ENCODE results near the gene SIGLEC11. TPM values are rescaled to one million over a fixed set of nuclear protein-coding genes. Genes with fewer than 3 reads are reported as not detected.

The SIGLEC11 gene
- total and polyA plus RNA-seq, 2 donors (not counting 1 experiment from before 2014, with no cell fraction given): 0.09 TPM; not detected in 1

- POLR2A ChIA-PET: interaction anchor here (0.6 kb wide), 1 partner anchor 438 kb away, joined by 3 read pairs; no protein-coding TSS in a partner anchor
- TF ChIP-seq EZH2 (IDR thresholded peaks at IDR 0.05; ENCODE audit: borderline replicate concordance, insufficient read depth, low read depth, low read length, poor library complexity, severe bottlenecking): no peak
- TF ChIP-seq, protein P1, sequence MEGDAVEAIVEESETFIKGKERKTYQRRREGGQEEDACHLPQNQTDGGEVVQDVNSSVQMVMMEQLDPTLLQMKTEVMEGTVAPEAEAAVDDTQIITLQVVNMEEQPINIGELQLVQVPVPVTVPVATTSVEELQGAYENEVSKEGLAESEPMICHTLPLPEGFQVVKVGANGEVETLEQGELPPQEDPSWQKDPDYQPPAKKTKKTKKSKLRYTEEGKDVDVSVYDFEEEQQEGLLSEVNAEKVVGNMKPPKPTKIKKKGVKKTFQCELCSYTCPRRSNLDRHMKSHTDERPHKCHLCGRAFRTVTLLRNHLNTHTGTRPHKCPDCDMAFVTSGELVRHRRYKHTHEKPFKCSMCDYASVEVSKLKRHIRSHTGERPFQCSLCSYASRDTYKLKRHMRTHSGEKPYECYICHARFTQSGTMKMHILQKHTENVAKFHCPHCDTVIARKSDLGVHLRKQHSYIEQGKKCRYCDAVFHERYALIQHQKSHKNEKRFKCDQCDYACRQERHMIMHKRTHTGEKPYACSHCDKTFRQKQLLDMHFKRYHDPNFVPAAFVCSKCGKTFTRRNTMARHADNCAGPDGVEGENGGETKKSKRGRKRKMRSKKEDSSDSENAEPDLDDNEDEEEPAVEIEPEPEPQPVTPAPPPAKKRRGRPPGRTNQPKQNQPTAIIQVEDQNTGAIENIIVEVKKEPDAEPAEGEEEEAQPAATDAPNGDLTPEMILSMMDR (IDR thresholded peaks at IDR 0.05): no peak
- Histone ChIP-seq H4K20me1 (ENCODE audit: control insufficient read depth, insufficient read depth, low read length, poor library complexity, severe bottlenecking) (peaks cover 90% of the 10 kb centered on the region), H2AFZ (ENCODE audit: insufficient read depth, low read depth, low read length, poor library complexity, severe bottlenecking) (no peak overlapping the region), H3K4me2 (replicated peaks; ENCODE audit: low read depth, low read length, poor library complexity, severe bottlenecking) (no peak overlapping the region), H3K79me2 (ENCODE audit: control insufficient read depth, insufficient read depth, low read length) (peaks cover 97% of the 10 kb centered on the region), H3K9me3 (ENCODE audit: control extremely low read depth in 1 of 3, control insufficient read depth in 2 of 3, insufficient read depth in 1 of 3, low read length in 2 of 3) (no peaks in the 10 kb centered on the region), H3K4me3 (ENCODE audit: control extremely low read depth in 1 of 5, extremely low read depth in 1 of 5, insufficient read depth in 1 of 5, low read depth in 2 of 5, low read length in 4 of 5) (no peak overlapping the region), H3K27me3 (replicated peaks in 1 of 4; ENCODE audit: control extremely low read depth in 1 of 4, control insufficient read depth in 3 of 4, insufficient read depth in 4 of 4, low read length in 3 of 4) (no peaks in the 10 kb centered on the region), H3K27ac (ENCODE audit: low read length in 2 of 2) (no peak overlapping the region), H3K9ac (ENCODE audit: low read length) (no peak overlapping the region), H3K36me3 (replicated peaks in 1 of 2; ENCODE audit: control extremely low read depth in 1 of 2, control insufficient read depth in 1 of 2, extremely low read depth in 1 of 2, insufficient read depth in 2 of 2, low read length in 1 of 2) (peaks cover 1 to 49% of the 10 kb centered on the region in 2 experiments), H3K4me1 (ENCODE audit: control insufficient read depth in 2 of 2, insufficient read depth in 2 of 2, low read length in 2 of 2) (peaks cover 12 to 28% of the 10 kb centered on the region in 2 donors)
- WGBS (ENCODE audit: insufficient coverage): 86% methylated on average over 28 of the region's 31 CpGs
- ATAC-seq (ENCODE audit: low read depth): peak; percentile 34
- no peak for DNase-seq
- CTCF ChIA-PET: no interaction called here
- intact Hi-C loops (cut with micrococcal nuclease): loop anchor here (10.0 kb wide), 1 partner anchor 881 kb away; no protein-coding TSS in a partner anchor
- H3K9me3 Mint-ChIP-seq (ENCODE audit: insufficient read depth): no peaks in the 10 kb centered on the region
- H3K4me1 Mint-ChIP-seq: peaks cover 56% of the 10 kb centered on the region
- H3K4me3 Mint-ChIP-seq: peak overlapping the region; percentile 13
- H3K27me3 Mint-ChIP-seq: no peaks in the 10 kb centered on the region
- peak overlapping the region; percentile 61 for H3K27ac Mint-ChIP-seq
Measured at GRCh38 chr19:49923055-49924003, 37.6 kb downstream of the SIGLEC11 start.
